Measurements from ENCODE around the gene KIAA0753. TPM values are rescaled to one million over a fixed set of nuclear protein-coding genes. Genes with fewer than 3 reads are reported as not detected.

KIAA0753 gene
- total and polyA plus RNA-seq, 8 donors, result 3.8 to 138 (median 17.6) TPM

GRCh38 chr17:6544011-6544370, 96.5 kb downstream of the KIAA0753 start:
- Histone ChIP-seq H3K27me3 (no peaks in the 10 kb centered on the region), H3K4me3 (no peak overlapping the region), H3K27ac (no peak overlapping the region), H3K9me3 (peaks cover 0 to 2% (median 0%) of the 10 kb centered on the region in 4 donors), H3K4me1 (peaks cover 10 to 12% (median 11%) of the 10 kb centered on the region in 4 donors), H3K36me3 (no peaks in the 10 kb centered on the region)
- WGBS, 5 donors, result 79 to 87% (median 82%) methylated on average over 5 of the region's 5 CpGs
- no peak for DNase-seq
- intact Hi-C loops (cut with DNase I; ENCODE audit: low total_unique reads), result no loop called here
- TF ChIP-seq EP300 (IDR thresholded peaks at IDR 0.05) (no peak), CTCF (IDR thresholded peaks at IDR 0.05) (no peak), POLR2A (IDR thresholded peaks at IDR 0.05) (no peak), POLR2AphosphoS5 (IDR thresholded peaks at IDR 0.05) (no peak)

- Histone ChIP-seq H3K4me1 (peaks cover 4 to 5% (median 5%) of the 10 kb centered on the region in 4 donors), H3K27me3 (no peaks in the 10 kb centered on the region), H3K9me3 (peaks cover 0 to 5% (median 0%) of the 10 kb centered on the region in 4 donors), H3K27ac (no peak overlapping the region), H3K4me3 (no peak overlapping the region), H3K36me3 (no peaks in the 10 kb centered on the region)
- intact Hi-C loops (cut with DNase I; ENCODE audit: low total_unique reads), result no loop called here
- TF ChIP-seq CTCF (IDR thresholded peaks at IDR 0.05) (no peak), POLR2A (IDR thresholded peaks at IDR 0.05) (no peak), POLR2AphosphoS5 (IDR thresholded peaks at IDR 0.05) (no peak), EP300 (IDR thresholded peaks at IDR 0.05) (no peak)
- WGBS, 5 donors, result 83 to 89% (median 87%) methylated on average over 14 to 16 of the region's 16 CpGs
- no peak for DNase-seq
Measured at GRCh38 chr17:6543079-6544010, 97.2 kb downstream of the KIAA0753 start.

- no peak for TF ChIP-seq POLR2A (IDR thresholded peaks at IDR 0.05)
- no peak for TF ChIP-seq CTCF (IDR thresholded peaks at IDR 0.05)
- TF ChIP-seq POLR2AphosphoS5 (IDR thresholded peaks at IDR 0.05), result no peak
- no peak for TF ChIP-seq EP300 (IDR thresholded peaks at IDR 0.05)
- Histone ChIP-seq H3K27ac (no peak overlapping the region), H3K27me3 (no peaks in the 10 kb centered on the region), H3K36me3 (peaks cover 0 to 5% (median under 1%) of the 10 kb centered on the region in 4 donors), H3K4me1 (no peaks in the 10 kb centered on the region), H3K9me3 (peaks cover 0 to 5% (median 0%) of the 10 kb centered on the region in 4 donors), H3K4me3 (no peak overlapping the region)
- no peak for DNase-seq
- 93 to 96% (median 95%) methylated on average over 4 of the region's 4 CpGs for WGBS, 5 donors
- intact Hi-C loops (cut with DNase I; ENCODE audit: low total_unique reads), result no loop called here
Measured at GRCh38 chr17:6542577-6542976, 97.9 kb downstream of the KIAA0753 start.

- H3K27me3 ChIP-seq, result no peaks in the 10 kb centered on the region
- WGBS, 5 donors, result 89 to 100% (median 96%) methylated on average over 4 of the region's 4 CpGs
- H3K9me3 ChIP-seq, result peaks cover 0 to 5% (median 0%) of the 10 kb centered on the region in 4 donors
- H3K4me3 ChIP-seq, result no peak overlapping the region
- DNase-seq, result no peak
- TF ChIP-seq EP300 (IDR thresholded peaks at IDR 0.05) (no peak), POLR2AphosphoS5 (IDR thresholded peaks at IDR 0.05) (no peak), CTCF (IDR thresholded peaks at IDR 0.05) (no peak), POLR2A (IDR thresholded peaks at IDR 0.05) (no peak)
- no peak overlapping the region for H3K27ac ChIP-seq
- no peaks in the 10 kb centered on the region for H3K4me1 ChIP-seq
- peaks cover 0 to 12% (median 3%) of the 10 kb centered on the region in 4 donors for H3K36me3 ChIP-seq
- intact Hi-C loops (cut with DNase I; ENCODE audit: low total_unique reads), result no loop called here
Measured at GRCh38 chr17:6541886-6542285, 98.6 kb downstream of the KIAA0753 start.
